Lung (tissue), 12 donors: ENCODE results near the gene G6PC1. TPM values are rescaled to one million over a fixed set of nuclear protein-coding genes. Genes with fewer than 3 reads are reported as not detected.
"Not testable (repeated sequence)": the region's sequence is repeated elsewhere in the genome, so short reads cannot be mapped to it uniquely, and the experiment has no call there.

Experiments
- ATAC-seq: fragments of 200-7000 bp; cut with Tn5 transposase; one replicate; pipeline ENCODE4 v1.9.1; 2020; ENCODE audit warnings: moderate number of reproducible peaks; ENCODE audit not compliant: insufficient read depth, low FRiP score
- DNase-seq, 3 donors: peaks; one replicate each; pipeline ENCODE4 v3.0.0-alpha.2; 2013 to 2017
- H3K27ac ChIP-seq, 2 donors: one replicate each; pipeline ENCODE4 v1.5.1; 2013; ENCODE audit warnings: mild to moderate bottlenecking in 2 of 2, moderate library complexity in 2 of 2, control low read depth in 1 of 2, inconsistent platforms in 1 of 2, low read depth in 1 of 2, low read length in 1 of 2
- H3K27me3 ChIP-seq, 3 donors: one replicate each; pipeline ENCODE4 v1.5.1; 2013; ENCODE audit warnings: low read length in 2 of 3; ENCODE audit not compliant: control insufficient read depth in 3 of 3, insufficient read depth in 3 of 3
- H3K36me3 ChIP-seq, 4 donors: one replicate each; pipeline ENCODE4 v1.5.1; 2013; ENCODE audit warnings: low read length in 4 of 4, mild to moderate bottlenecking in 1 of 4, moderate library complexity in 1 of 4; ENCODE audit not compliant: control insufficient read depth in 4 of 4, insufficient read depth in 4 of 4
- H3K4me1 ChIP-seq, 5 donors: one replicate each; pipeline ENCODE4 v1.5.1; 2013; ENCODE audit warnings: low read length in 5 of 5, mild to moderate bottlenecking in 2 of 5, moderate library complexity in 1 of 5; ENCODE audit not compliant: control insufficient read depth in 5 of 5, insufficient read depth in 5 of 5
- H3K4me3 ChIP-seq: one replicate; pipeline ENCODE4 v1.5.1; 2013; ENCODE audit warnings: mild to moderate bottlenecking, control low read depth, moderate library complexity
- H3K9ac ChIP-seq, 2 donors: one replicate each; pipeline ENCODE4 v1.5.1; 2013; ENCODE audit warnings: low read length in 2 of 2, control low read depth in 1 of 2; ENCODE audit not compliant: insufficient read depth in 1 of 2
- H3K9me3 ChIP-seq, 4 donors: one replicate each; pipeline ENCODE4 v1.5.1; 2013; ENCODE audit warnings: low read length in 3 of 4, mild to moderate bottlenecking in 1 of 4, moderate library complexity in 1 of 4; ENCODE audit not compliant: control insufficient read depth in 4 of 4, insufficient read depth in 3 of 4
- whole genome bisulfite sequencing, 2 donors: extraction: QIAGEN DNeasy Blood & Tissue Kit; methylation state at CpG; one replicate each; pipeline ENCODE4 v1.1.7; 2013; 5-methylcytosine and 5-hydroxymethylcytosine counted together
- polyA plus RNA-seq, 2 donors: library from polyadenylated mRNA; stranded (reverse); fragments of 200-250 nt; gene quantifications; one replicate each; pipeline ENCODE4 v1.2.1, GENCODE V29; 2013
- total RNA-seq, 2 donors: library from RNA; depleted of rRNA in 1 of 2; stranded (reverse); fragments of >200 nt in 1 of 2; gene quantifications; one replicate each; pipeline ENCODE4 v1.2.1, GENCODE V29; 2014 to 2021
- TF ChIP-seq, protein P1 (sequence below): IDR thresholded peaks from 2 replicates; pipeline ENCODE4 v1.5.1; 2012; ENCODE audit warnings: mild to moderate bottlenecking; ENCODE audit errors: control extremely low read depth, extremely low read depth
- donor health status: control.
- donor health status: control.
- donor health status: Bipolar disorder and iron deficiency.
- donor health status: healthy.
- donor health status: DM: yes; HTN: yes; CAD: no.

G6PC1 gene
- total and polyA plus RNA-seq, 4 donors = 0.09 TPM; not detected in 3

DNA sequence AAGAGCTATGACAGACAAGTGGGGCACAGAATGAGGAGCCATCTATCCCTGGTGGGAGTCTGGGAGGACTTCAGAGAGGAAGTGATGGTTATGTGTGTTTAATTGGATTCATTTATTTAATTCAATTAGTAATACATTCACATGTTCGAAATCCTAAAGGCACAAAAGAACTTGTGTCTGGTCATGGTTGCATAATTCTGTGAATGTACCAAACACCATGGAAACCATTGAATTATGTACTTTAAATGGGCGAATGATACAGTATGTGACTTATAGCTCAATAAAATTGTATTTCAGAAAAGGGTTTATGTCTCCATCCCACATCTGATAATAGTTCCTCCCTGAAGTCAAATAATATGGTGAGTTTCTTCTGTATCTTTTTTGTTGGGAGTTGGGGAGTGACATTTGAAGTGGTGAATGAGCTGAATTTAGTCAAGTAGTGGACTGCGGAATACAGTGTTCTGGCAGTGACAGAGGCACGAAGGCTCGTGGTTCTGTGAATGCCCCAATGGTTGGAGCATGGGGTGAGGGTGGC lies 19.8 kb upstream of the G6PC1 start:
- no peak overlapping the region for H3K27ac ChIP-seq
- TF ChIP-seq, protein P1, sequence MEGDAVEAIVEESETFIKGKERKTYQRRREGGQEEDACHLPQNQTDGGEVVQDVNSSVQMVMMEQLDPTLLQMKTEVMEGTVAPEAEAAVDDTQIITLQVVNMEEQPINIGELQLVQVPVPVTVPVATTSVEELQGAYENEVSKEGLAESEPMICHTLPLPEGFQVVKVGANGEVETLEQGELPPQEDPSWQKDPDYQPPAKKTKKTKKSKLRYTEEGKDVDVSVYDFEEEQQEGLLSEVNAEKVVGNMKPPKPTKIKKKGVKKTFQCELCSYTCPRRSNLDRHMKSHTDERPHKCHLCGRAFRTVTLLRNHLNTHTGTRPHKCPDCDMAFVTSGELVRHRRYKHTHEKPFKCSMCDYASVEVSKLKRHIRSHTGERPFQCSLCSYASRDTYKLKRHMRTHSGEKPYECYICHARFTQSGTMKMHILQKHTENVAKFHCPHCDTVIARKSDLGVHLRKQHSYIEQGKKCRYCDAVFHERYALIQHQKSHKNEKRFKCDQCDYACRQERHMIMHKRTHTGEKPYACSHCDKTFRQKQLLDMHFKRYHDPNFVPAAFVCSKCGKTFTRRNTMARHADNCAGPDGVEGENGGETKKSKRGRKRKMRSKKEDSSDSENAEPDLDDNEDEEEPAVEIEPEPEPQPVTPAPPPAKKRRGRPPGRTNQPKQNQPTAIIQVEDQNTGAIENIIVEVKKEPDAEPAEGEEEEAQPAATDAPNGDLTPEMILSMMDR = no peak
- H3K36me3 ChIP-seq = peaks cover 0 to 4% (median 0%) of the 10 kb centered on the region in 4 donors
- no peaks in the 10 kb centered on the region for H3K27me3 ChIP-seq
- 84 to 87% methylated on average over 5 of the region's 5 CpGs for WGBS, 2 donors
- no peaks in the 10 kb centered on the region for H3K9me3 ChIP-seq
- DNase-seq (no peak), ATAC-seq (no peak)
- H3K4me1 ChIP-seq = peaks cover 0 to under 1% (median 0%) of the 10 kb centered on the region in 5 donors
- no peak overlapping the region for H3K4me3 ChIP-seq
- H3K9ac ChIP-seq = no peak overlapping the region

DNA sequence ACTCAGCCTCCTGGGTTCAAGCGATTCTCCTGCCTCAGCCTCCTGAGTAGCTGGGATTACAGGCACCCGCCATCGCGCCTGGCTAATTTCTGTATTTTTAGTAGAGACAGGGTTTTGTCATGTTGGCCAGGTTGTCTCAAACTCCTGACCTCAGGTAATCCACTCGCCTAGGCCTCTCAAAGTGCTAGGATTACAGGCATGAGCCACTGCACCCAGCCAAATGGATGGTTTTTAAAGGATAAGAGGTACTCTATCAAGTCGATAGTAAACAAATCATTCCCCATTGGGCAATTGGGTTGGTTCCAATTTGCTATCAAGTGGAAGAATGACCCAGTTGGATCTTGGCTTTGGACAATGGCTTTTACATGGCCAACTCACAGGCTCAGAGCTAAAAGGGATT lies 18.9 kb upstream of the G6PC1 start:
- not testable (repeated sequence) for ATAC-seq, H3K9me3 ChIP-seq, H3K36me3 ChIP-seq, H3K27me3 ChIP-seq, H3K27ac ChIP-seq, H3K4me3 ChIP-seq, H3K4me1 ChIP-seq, H3K9ac ChIP-seq
- peak in 1 of 3 donors; percentile 44 for DNase-seq
- WGBS, 2 donors = 71 to 84% methylated on average over 6 of the region's 6 CpGs

DNA sequence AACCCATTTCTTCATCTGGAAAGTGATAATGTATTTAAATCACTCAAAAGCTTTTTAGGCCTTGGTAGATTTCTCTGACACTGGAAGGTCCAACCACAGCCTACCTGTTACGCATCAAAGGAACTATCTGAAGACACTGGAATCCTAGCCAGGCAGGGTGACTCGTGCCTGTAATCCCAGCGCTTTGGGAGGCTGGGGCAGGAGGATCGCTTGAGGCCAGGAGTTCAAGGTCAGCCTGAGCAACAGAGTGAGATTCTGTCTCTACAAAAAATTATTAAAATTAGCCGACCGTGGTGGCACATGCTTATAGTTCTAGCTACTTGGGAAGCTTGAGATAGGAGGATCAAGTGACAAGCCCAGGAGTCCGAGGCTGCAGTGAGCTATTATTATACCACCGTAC lies 18.4 kb upstream of the G6PC1 start:
- TF ChIP-seq, protein P1 = no peak
- 93 to 95% methylated on average over 8 of the region's 8 CpGs for WGBS, 2 donors
- Histone ChIP-seq H3K4me3 (no peak overlapping the region), H3K36me3 (peaks cover 0 to 2% (median 0%) of the 10 kb centered on the region in 4 donors), H3K9me3 (no peaks in the 10 kb centered on the region), H3K4me1 (peaks cover 0 to 3% (median 0%) of the 10 kb centered on the region in 5 donors), H3K9ac (no peak overlapping the region), H3K27me3 (no peaks in the 10 kb centered on the region), H3K27ac (no peak overlapping the region)
- ATAC-seq (no peak), DNase-seq (no peak)

DNA sequence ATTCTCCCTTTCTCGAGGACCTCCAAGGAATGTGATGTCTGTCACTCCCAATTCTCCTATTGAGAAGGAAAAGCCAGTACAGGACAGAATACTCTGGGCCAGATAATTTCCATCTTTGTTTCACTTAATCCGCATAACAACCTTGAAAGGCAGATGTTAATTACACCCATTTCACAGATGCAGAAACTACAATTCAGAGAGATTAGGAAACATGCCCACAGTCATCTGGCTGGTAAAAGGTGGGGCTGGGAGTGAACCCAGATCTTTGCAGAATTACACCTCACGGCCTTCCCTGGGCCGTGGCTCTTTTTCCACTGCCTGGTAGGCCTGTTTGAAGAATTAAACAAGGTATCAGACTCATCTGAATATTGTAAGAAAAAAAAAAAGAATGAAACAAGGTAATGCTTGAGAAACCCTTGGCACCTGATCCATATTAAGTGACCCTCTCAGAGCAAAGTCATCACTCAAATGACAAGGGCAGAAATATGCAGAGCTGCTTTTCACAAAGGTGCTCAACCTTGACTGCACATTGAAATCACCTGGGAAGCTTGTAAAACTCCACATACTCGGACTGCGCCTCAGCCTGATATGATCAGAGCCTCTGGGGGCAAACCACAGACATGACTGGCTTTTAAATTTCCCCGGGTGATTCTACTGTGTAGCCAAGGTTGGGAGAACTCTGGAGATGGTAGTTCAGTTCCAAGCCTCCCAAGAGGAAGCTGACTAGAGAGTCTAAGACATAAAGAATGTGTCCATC lies 16.6 kb upstream of the G6PC1 start:
- no peaks in the 10 kb centered on the region for H3K36me3 ChIP-seq
- peaks cover 0 to 3% (median 0%) of the 10 kb centered on the region in 5 donors for H3K4me1 ChIP-seq
- no peak overlapping the region for H3K9ac ChIP-seq
- 73 to 86% methylated on average over 7 of the region's 7 CpGs for WGBS, 2 donors
- ATAC-seq (no peak), DNase-seq (no peak)
- no peaks in the 10 kb centered on the region for H3K9me3 ChIP-seq
- H3K27ac ChIP-seq = no peak overlapping the region
- TF ChIP-seq, protein P1 = no peak
- no peak overlapping the region for H3K4me3 ChIP-seq
- H3K27me3 ChIP-seq = no peaks in the 10 kb centered on the region

DNA sequence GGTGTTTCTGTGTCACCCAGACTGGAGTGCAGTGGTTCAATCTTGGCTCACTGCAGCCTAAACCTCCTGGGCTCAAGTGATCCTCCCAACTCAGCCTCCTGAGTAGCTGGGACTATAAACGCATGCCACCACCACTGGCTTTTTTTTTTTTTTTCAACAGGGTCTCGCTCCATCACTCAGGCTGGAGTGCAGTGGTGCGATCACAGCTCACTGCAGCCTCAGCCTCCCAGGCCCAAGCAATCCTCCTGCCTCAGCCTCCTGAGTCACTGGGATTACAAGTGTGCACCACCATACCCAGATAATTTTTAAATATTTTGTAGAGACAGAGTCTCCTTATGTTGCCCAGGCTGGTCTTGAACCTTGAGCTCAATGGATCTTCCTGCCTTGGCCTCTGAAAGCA lies 14.8 kb upstream of the G6PC1 start:
- H3K4me1 ChIP-seq, H3K9ac ChIP-seq, DNase-seq, H3K27ac ChIP-seq, H3K4me3 ChIP-seq, H3K27me3 ChIP-seq, H3K9me3 ChIP-seq, H3K36me3 ChIP-seq, ATAC-seq: not testable (repeated sequence)
- 95 to 98% methylated on average over 3 of the region's 3 CpGs for WGBS, 2 donors
